BLaER1 treated with 17β-estradiol and CSF1 and Interleukin-3, amounts not matched to agents 10 nM and 100 nM (cell line): ENCODE data around the gene TTBK2.
"Not testable (repeated sequence)": the region's sequence is repeated elsewhere in the genome, so short reads cannot be mapped to it uniquely, and the experiment has no call there.

Experiments
- H3K27ac ChIP-seq, 11 experiments: shearing (Covaris generic); formaldehyde crosslinking; 2 replicates each; pipeline ENCODE4 v1.8.1; 2022
- H3K27me3 ChIP-seq, 11 experiments: shearing (Covaris generic); formaldehyde crosslinking; 2 replicates each; pipeline ENCODE4 v1.8.1; 2022
- H3K36me3 ChIP-seq, 11 experiments: shearing (Covaris generic); formaldehyde crosslinking; 2 replicates each; pipeline ENCODE4 v1.8.1; 2022
- H3K4me1 ChIP-seq, 10 experiments: shearing (Covaris generic); formaldehyde crosslinking; 2 replicates each; pipeline ENCODE4 v1.8.1; 2022
- H3K4me2 ChIP-seq, 11 experiments: shearing (Covaris generic); formaldehyde crosslinking; 2 replicates each; pipeline ENCODE4 v1.8.1; 2022
- H3K4me3 ChIP-seq, 10 experiments: shearing (Covaris generic); formaldehyde crosslinking; 2 replicates each; pipeline ENCODE4 v1.8.1; 2022
- H3K9ac ChIP-seq, 11 experiments: shearing (Covaris generic); formaldehyde crosslinking; 2 replicates each; pipeline ENCODE4 v1.8.1; 2022
- H3K9me3 ChIP-seq, 11 experiments: shearing (Covaris generic); formaldehyde crosslinking; replicated peaks in 1 of 11; 2 replicates each; pipeline ENCODE4 v1.8.1; 2022
- H4K20me1 ChIP-seq, 11 experiments: shearing (Covaris generic); formaldehyde crosslinking; 2 replicates each; pipeline ENCODE4 v1.8.1; 2022
- Cebpa-rat ChIP-seq, 11 experiments: shearing (Covaris generic); IDR thresholded peaks; 2 replicates each; pipeline ENCODE4 v1.8.1; 2022

Gene TTBK2

DNA sequence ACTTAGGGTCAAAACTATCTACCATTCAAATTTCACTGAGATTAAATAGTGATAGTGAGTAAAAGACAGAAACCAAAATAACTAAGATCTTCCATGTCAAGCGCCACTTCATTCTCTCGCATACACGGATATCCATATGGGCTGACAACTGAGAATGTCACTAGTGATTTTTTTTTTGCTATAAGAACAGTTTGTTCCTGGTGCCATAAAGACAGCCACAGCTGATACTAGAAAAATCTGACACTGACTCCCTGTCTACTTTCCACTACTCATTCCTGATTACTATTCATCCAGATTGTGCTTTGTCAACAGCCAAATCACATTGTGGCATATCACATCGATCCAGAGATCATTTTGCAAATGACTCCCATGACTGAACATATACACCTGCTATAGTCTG is 137.9 kb downstream of the TTBK2 start:
- Histone ChIP-seq H3K9ac (no peak overlapping the region), H3K4me1 (no peaks in the 10 kb centered on the region), H3K27me3 (no peaks in the 10 kb centered on the region), H3K4me2 (no peak overlapping the region), H4K20me1 (no peaks in the 10 kb centered on the region), H3K9me3 (no peaks in the 10 kb centered on the region), H3K36me3 (peaks cover 14 to 43% (median 26%) of the 10 kb centered on the region in 11 experiments; a peak in 21 of 22 replicates), H3K27ac (no peak overlapping the region), H3K4me3 (no peak overlapping the region)
- TF ChIP-seq Cebpa-rat (IDR thresholded peaks at IDR 0.05) = no peak

DNA sequence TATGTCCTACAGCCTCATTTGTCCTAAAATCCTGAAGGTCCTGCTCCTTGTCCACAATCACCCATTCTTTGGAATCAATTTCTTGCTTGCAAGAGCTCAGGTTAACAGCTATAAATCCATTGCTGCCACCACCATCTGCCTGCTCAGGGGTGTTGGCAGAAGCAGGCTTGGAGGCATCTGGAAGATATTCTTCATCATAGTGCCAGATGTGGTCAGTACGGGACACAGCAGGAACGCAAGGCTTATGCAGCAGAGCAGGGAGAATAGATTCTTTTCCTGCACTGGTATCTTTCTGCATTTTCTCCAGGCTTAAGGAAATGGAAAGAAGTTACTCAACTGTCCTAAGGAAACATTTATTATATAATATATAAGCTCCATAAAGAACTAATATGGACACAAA is 145.2 kb downstream of the TTBK2 start:
- Histone ChIP-seq H3K9ac (no peak overlapping the region), H3K9me3 (peaks cover 0 to 1% (median 0%) of the 10 kb centered on the region in 11 experiments; a peak in 2 of 22 replicates), H3K36me3 (peaks cover 48 to 74% (median 66%) of the 10 kb centered on the region in 11 experiments), H4K20me1 (no peaks in the 10 kb centered on the region), H3K27ac (no peak overlapping the region), H3K4me3 (no peak overlapping the region), H3K4me1 (peaks cover 0 to 5% (median 0%) of the 10 kb centered on the region in 10 experiments; a peak in 1 of 20 replicates), H3K27me3 (no peaks in the 10 kb centered on the region), H3K4me2 (no peak overlapping the region)
- no peak for TF ChIP-seq Cebpa-rat (IDR thresholded peaks at IDR 0.05)

DNA sequence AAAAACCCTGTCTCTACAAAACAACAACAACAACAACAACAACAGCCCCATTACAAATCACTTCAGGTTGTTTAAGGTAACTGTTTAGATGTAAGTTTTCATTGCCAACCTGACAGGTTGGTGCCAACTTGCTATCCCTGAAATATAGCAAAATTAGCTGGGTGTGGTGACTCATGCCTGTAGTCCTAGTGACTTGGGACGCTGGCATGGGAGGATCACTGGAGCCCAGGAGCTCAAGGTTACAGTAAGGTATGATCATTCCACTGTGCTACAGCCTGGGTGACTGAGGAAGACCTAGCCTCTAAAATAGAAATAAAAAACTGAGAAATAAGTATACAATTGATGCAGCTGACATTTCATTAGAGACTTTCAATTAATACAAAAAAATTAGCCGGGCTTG is 147.7 kb downstream of the TTBK2 start:
- no peak overlapping the region for H3K27ac ChIP-seq
- H3K4me1 ChIP-seq = peaks cover 0 to 5% (median 0%) of the 10 kb centered on the region in 10 experiments; a peak in 1 of 20 replicates
- no peaks in the 10 kb centered on the region for H3K27me3 ChIP-seq
- H3K9ac ChIP-seq = no peak overlapping the region
- no peak overlapping the region for H3K4me3 ChIP-seq
- H3K9me3 ChIP-seq = peaks cover 0 to 11% (median 1%) of the 10 kb centered on the region in 11 experiments; a peak in 11 of 22 replicates
- no peaks in the 10 kb centered on the region for H4K20me1 ChIP-seq
- H3K36me3 ChIP-seq = peaks cover 48 to 76% (median 70%) of the 10 kb centered on the region in 11 experiments
- no peak for TF ChIP-seq Cebpa-rat (IDR thresholded peaks at IDR 0.05)
- no peak overlapping the region for H3K4me2 ChIP-seq

DNA sequence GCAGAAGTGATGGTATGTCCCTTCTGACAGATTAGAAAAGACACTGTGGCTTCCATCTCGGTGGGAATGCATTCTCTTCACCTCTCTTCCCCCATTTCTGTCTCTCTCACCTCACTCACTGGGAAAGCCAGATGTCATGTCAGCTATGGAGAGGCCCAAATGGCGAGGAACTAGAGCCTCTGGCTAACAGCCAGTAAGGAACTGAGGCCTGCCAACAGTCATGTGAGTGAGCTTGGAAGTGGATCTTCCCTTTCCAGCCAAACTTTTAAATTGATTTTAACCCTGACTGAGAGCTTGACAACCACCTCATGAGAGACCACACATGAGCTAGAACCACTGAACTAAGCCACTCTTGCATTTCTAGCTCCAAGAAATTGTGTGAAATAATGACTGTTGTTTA is 148.4 kb downstream of the TTBK2 start:
- TF ChIP-seq Cebpa-rat (IDR thresholded peaks at IDR 0.05) = no peak

DNA sequence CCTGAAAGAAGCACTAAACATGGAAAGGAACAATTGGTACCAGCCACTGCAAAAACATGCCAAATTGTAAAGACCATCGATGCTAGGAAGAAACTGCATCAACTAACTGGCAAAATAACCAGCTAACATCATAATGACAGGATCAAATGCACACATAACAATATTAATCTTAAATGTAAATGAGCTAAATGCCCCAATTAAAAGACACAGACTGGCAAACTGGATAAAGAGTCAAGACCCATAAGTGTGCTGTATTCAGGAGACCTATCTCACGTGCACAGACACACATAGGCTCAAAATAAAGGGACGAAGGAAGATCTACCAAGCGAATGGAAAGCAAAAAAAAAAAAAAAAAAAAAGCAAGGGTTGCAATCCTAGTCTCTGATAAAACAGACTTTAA is 154.5 kb downstream of the TTBK2 start:
- H3K4me1 ChIP-seq, H3K4me2 ChIP-seq, H3K9ac ChIP-seq, H3K4me3 ChIP-seq, H4K20me1 ChIP-seq, H3K27ac ChIP-seq, H3K27me3 ChIP-seq: not testable (repeated sequence)
- Histone ChIP-seq H3K36me3 (peaks cover 29 to 52% (median 41%) of the 10 kb centered on the region in 11 experiments), H3K9me3 (peaks cover 42 to 69% (median 58%) of the 10 kb centered on the region in 11 experiments)

More for the DNA sequence above, 148.4 kb downstream of the TTBK2 start:
- Histone ChIP-seq H3K27ac (no peak overlapping the region), H3K27me3 (no peaks in the 10 kb centered on the region), H3K4me3 (no peak overlapping the region), H3K4me1 (peaks cover 0 to 5% (median 0%) of the 10 kb centered on the region in 10 experiments; a peak in 1 of 20 replicates), H3K4me2 (no peak overlapping the region; a peak in 1 of 22 replicates), H3K36me3 (peaks cover 48 to 74% (median 66%) of the 10 kb centered on the region in 11 experiments), H4K20me1 (no peaks in the 10 kb centered on the region), H3K9me3 (peaks cover 0 to 17% (median 7%) of the 10 kb centered on the region in 11 experiments; a peak in 12 of 22 replicates), H3K9ac (no peak overlapping the region)

DNA sequence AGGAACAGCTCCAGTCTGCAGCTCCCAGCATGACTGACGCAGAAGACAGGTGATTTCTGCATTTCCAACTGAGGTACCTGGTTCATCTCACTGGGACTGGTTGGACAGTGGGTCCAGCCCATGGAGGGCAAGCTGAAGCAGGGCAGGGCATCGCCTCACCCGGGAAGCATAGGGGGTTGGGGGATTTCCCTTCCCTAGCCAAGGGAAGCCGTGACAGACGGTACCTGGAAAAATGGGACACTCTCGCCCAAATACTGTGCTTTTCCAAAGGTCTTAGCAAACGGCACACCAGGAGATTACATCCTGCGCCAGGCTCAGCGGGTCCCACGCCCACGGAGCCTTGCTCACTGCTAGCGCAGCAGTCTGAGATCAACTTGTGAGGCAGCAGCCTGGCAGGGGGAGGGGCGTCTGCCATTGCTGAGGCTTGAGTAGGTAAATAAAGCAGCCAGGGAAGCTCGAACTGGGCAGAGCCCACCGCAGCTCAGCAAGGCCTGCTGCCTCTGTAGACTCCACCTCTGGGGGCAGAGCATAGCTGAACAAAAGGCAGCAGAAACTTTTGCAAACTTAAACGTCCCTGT is 156.3 kb downstream of the TTBK2 start:
- H3K9me3 ChIP-seq = peaks cover 56 to 82% (median 74%) of the 10 kb centered on the region in 11 experiments
- H3K36me3 ChIP-seq = peaks cover 33 to 61% (median 50%) of the 10 kb centered on the region in 11 experiments
- H3K4me1 ChIP-seq, H3K4me2 ChIP-seq, H3K27ac ChIP-seq, H3K4me3 ChIP-seq, H4K20me1 ChIP-seq, H3K27me3 ChIP-seq, H3K9ac ChIP-seq: not testable (repeated sequence)

DNA sequence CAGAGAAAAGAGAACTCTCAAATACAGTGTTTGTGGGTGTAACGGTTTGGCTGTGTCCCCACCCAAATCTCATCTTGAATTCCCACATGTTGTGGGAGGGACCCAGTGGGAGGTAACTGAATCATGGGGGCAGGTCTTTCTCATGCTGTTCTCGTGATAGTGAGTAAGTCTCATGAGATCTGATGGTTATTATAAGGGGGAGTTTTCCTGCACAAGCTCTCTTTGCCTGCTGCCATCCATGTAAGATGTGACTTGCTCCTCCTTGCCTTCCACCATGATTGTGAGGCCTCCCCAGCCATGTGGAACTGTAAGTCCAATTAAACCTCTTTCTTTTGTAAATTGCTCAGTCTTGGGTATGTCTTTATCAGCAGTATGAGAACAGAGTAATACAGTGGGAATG is 158.8 kb downstream of the TTBK2 start:
- not testable (repeated sequence) for H3K4me1 ChIP-seq, H4K20me1 ChIP-seq, H3K4me2 ChIP-seq, H3K4me3 ChIP-seq, H3K27me3 ChIP-seq, H3K9ac ChIP-seq, H3K27ac ChIP-seq
- Histone ChIP-seq H3K36me3 (peaks cover 37 to 59% (median 52%) of the 10 kb centered on the region in 11 experiments), H3K9me3 (peaks cover 52 to 76% (median 70%) of the 10 kb centered on the region in 11 experiments)

DNA sequence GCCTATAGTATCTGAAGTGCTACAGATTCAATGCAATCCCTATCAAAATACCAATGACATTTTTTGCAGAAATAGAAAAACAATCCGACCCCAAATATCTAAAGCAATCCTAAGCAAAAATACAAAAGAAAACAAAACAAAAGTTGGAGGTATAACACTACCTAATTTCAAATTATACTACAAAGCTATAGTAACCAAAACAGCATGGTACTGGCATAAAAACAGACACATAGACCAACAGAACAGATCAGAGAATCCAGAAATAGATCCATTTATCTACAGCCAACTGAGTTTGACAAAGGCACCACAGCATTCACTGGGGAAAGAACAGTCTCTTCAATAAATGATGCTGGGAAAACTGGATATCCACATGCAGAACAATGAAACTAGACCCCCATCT is 159.8 kb downstream of the TTBK2 start:
- Histone ChIP-seq H3K4me2 (no peak overlapping the region), H3K4me1 (no peaks in the 10 kb centered on the region), H3K9me3 (peaks cover 46 to 68% (median 62%) of the 10 kb centered on the region in 11 experiments), H3K9ac (no peak overlapping the region), H3K27me3 (no peaks in the 10 kb centered on the region), H3K27ac (no peak overlapping the region), H4K20me1 (no peaks in the 10 kb centered on the region; a peak in 2 of 22 replicates), H3K36me3 (peaks cover 37 to 59% (median 52%) of the 10 kb centered on the region in 11 experiments), H3K4me3 (no peak overlapping the region)
- TF ChIP-seq Cebpa-rat (IDR thresholded peaks at IDR 0.05) = no peak

DNA sequence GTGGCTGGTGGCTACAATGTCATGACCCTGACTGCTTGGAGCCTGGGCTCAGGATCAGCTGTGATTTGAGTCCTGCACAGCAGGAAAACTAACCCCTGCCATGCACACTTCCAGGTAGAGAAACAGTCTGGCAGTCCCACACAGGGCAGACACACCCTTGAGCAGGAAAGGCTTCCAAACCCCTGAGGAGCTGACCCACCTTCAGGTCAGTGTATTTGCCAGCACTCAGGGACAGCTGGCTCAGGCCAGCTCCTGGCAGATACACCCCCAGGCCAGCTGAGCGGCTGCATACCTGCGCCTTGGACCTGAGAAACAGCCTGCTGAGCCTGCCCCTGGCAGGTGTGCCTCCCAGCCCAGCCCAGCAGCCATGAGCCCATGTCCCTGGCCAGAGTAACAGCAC is 161.5 kb downstream of the TTBK2 start:
- Histone ChIP-seq H3K27me3 (no peaks in the 10 kb centered on the region), H3K27ac (no peak overlapping the region), H3K9me3 (peaks cover 34 to 52% (median 48%) of the 10 kb centered on the region in 11 experiments), H3K4me2 (no peak overlapping the region), H3K36me3 (peaks cover 31 to 53% (median 43%) of the 10 kb centered on the region in 11 experiments), H3K4me1 (no peaks in the 10 kb centered on the region), H4K20me1 (no peaks in the 10 kb centered on the region; a peak in 2 of 22 replicates), H3K9ac (no peak overlapping the region), H3K4me3 (no peak overlapping the region)
- TF ChIP-seq Cebpa-rat (IDR thresholded peaks at IDR 0.05) = no peak

DNA sequence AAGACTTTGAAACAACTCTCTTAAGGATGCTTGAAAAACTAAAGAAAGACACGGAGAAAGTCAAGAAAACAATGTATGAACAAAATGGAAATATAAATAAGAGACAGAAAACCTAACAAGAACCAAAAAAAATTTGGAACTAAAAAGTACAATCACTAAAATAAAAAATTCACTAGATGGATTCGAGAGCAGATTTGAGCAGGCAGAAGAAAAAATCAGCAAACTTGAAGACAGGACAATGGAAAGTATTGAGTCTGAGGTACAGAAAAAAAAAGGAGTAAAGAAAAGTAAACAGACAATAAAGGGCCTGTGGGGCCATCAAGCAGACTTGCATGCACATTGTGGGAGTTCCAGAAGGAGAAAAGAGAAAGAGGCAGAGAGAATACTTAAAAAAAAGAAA is 170.3 kb downstream of the TTBK2 start:
- H3K36me3 ChIP-seq = peaks cover 53 to 74% (median 66%) of the 10 kb centered on the region in 11 experiments
- H4K20me1 ChIP-seq = no peaks in the 10 kb centered on the region
- H3K4me3 ChIP-seq = no peak overlapping the region
- peaks cover 22 to 36% (median 30%) of the 10 kb centered on the region in 11 experiments for H3K9me3 ChIP-seq
- H3K9ac ChIP-seq = no peak overlapping the region
- no peak for TF ChIP-seq Cebpa-rat (IDR thresholded peaks at IDR 0.05)
- no peaks in the 10 kb centered on the region for H3K4me1 ChIP-seq
- H3K27ac ChIP-seq = no peak overlapping the region
- no peaks in the 10 kb centered on the region for H3K27me3 ChIP-seq
- no peak overlapping the region for H3K4me2 ChIP-seq
